GM21723 (cell line): ENCODE data around the gene SFXN4.

Source experiments
- ATAC-seq: cut with Tn5 transposase; IDR thresholded peaks from one replicate; pipeline ENCODE4 v1.9.1; 2021; ENCODE audit warnings: mild to moderate bottlenecking, moderate library complexity; ENCODE audit not compliant: unreplicated experiment

The SFXN4 gene, protein sequence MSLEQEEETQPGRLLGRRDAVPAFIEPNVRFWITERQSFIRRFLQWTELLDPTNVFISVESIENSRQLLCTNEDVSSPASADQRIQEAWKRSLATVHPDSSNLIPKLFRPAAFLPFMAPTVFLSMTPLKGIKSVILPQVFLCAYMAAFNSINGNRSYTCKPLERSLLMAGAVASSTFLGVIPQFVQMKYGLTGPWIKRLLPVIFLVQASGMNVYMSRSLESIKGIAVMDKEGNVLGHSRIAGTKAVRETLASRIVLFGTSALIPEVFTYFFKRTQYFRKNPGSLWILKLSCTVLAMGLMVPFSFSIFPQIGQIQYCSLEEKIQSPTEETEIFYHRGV

DNA sequence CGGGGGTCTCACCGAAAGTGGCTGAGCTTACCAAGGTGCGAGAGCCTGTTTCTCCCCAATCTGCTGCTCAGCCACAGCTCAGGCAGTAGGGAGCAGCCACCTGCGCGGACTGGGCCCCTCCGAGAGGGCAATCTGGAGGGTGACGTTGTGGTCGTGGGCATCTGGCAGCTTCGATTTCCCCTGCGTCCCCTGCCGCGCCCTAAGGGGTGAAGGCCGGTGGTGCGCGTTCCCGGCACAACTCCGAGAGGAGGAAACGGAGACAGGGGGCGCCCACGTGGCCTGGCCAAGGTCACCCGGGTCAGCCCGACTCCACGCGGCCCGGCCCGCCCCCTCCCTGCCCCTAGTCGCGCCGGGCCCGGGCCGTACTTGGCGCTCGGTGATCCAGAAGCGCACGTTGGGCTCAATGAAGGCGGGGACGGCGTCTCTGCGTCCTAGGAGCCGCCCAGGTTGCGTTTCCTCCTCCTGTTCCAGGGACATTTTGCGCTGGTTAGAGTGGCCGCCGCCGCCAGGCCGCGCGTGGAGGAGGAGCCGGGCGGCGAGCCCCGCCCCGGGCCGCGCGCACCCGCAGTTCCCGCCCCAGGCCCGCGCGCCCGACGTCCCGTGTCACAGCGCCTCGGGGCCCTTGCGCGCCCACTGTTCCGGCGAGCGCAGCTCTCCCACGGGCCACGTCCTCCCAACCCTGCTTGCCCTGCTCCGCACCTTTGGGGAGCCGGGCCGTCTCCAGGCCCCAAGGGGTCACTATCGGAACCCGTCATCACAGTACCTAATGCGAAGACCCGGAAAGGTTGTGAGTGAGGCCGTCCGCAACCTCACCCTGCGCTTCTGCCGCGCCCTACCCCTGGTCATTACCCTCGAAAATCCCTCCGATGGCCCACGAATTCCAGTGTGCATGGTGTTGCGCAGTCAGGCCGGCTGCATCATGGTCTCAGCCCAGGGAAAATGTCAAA, at the start of gene SFXN4:
Gene SFXN4, minus strand, starts transcription at position 544 of the 947 bp plus-strand sequence. Its CDS starts 67 bp downstream, at position 477.
- peak; percentile 93 for ATAC-seq

DNA sequence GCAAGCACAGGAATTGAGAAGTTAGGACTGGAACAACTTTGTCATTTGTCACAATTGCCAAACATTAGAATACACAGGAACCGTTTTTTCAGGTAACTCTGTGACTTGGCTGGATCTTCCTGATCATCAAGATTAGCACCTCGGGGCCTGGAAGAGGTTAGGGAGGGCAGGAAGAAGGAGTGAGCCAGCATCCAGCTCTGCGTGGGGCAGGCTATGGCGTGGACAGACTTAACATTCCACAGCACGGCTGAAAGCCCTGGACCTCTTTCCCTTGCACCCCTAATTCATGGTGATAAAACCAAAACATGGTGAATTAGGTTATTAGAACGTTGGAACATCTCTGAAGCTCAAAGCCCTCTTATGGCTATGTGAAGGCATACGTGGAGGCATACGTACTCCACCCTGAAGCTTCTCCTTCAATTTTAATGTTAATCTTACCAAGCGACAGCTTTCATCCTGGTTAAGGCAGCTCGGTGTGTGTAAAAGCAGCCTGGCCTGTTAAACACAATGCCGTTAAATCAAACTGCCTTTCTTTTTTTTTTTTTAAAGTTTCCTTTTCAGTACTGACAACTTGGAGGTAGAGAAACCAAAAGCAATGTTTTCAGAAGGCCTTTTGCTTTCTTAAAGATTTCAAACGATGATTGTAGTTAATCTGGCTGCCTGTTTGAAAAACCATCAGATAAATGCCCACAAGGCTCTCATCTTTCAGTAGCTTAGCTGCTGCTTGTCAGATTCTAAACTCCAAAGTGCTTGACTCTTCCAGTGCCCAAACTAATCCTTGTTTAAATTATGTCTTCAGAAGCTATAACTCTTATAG, 46.3 kb upstream of the SFXN4 start:
- ATAC-seq: no peak

DNA sequence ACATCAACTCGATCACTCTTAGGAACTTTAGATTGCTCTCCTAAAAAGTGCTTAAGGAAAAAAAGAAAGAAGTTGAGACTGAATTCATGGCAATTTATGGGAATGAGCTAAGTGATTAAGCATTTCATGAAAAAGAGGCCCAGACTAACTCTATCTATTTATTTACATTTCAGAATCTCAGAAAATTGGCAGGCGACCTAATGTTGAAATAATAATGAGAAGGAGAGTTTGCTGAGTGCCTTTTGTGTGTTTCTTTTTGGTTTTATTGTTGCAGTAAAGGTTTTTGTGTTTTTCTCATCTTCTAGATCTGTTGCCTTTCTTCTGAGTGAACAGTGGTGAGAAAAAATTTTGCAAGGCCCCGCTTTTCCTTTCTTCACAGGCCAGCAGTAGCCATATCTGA, 45.7 kb upstream of the SFXN4 start:
- ATAC-seq: no peak

DNA sequence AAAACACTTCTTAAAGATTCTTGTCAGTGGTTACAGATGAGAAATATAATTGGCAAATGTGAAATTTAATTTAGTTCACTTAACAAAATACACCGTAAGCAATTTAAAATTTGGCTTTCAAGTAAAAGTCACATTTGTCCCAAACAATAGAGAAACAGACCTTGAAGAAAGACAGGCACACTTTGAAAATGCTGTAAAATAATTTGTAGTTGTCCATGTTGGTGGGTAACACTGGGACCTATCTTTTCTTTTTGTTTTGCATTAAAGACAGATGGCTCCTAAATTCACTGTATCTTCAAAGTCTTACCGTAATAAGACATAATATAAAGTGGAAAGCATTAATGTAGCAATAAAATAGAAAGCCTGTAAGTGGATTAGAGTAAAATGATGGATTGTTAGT, 45.1 kb upstream of the SFXN4 start:
- ATAC-seq: no peak

DNA sequence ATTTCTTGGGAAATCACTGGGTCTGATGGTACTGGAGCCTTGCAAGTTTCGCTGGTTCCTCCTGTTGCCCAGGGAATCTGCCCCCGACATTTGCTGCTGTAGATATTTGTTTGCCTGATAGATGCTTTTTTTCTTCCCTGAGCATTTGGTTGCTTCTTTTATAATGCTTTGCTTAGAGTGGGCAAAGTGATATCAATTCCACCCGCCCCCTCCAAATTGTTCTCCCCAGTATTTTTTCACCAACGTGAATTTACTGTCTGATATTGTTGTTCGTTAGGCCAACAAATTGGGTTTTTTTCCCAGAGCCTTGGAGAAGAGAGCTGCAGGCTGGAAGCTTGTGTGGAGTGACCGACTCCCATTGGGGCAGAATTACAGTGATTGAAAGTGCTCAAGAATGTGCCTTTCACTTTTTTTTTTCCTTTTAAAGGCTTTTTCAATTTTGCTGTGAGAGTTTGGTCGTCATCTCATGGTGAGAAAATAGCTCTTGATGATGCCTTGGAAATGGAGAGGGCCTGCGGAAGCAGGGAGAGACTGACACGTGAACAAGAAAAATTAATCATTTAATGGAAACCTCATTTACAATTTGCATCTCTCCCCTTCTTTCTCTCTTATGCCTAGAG, 44.3 kb upstream of the SFXN4 start:
- no peak for ATAC-seq

DNA sequence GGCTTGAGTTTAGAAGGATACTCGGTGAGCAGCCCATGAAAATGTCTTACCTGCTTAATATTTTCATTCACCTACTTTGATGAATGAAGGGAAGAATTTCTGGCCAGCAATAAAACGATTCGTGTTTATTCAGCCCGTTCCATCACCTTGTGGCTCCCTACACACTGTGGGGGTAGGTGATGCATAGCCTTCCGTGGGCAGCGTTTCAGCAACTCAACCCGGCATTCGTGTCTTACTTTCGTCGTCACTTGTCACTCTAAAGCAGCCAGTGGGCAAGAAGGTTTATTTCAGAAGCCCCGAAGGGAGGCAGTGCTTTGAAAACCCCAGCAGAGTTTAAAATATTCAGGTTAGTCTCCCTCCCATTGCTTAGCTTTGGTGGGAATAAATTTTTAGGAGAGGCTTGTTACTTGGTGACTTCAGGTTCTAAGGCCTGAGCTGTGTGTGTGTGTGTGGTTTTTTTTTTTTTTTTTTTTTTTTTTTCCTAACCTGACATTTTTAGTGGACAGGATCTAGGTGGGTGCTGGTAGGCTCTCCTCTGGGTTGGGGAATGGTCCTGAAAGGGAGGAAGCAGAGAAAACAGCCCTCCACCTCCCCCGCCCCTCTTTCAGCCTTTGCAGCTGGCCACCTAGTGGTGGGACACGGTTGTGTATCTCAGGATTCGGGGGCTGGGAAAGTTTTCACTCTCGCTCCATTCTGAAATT, 43.7 kb upstream of the SFXN4 start:
- ATAC-seq: no peak

DNA sequence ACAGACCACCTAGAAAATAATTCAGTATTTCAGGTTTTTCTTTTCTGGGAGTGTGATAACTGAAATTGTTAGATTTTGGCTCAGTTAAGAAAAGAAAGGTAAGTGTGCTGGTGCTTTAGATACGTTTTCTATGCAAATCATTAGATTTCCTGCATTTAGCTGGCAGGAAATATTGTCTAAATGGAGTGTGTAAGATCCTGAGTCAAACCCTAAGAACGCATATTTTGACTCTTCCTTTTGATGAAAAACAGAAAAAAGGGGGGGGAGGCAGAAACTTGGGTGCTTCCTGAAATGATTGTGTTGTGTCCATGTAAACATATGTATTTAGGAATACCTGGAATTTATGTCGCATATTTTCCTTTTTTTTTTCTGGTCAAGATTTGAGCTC, 43.0 kb upstream of the SFXN4 start:
- ATAC-seq: no peak

DNA sequence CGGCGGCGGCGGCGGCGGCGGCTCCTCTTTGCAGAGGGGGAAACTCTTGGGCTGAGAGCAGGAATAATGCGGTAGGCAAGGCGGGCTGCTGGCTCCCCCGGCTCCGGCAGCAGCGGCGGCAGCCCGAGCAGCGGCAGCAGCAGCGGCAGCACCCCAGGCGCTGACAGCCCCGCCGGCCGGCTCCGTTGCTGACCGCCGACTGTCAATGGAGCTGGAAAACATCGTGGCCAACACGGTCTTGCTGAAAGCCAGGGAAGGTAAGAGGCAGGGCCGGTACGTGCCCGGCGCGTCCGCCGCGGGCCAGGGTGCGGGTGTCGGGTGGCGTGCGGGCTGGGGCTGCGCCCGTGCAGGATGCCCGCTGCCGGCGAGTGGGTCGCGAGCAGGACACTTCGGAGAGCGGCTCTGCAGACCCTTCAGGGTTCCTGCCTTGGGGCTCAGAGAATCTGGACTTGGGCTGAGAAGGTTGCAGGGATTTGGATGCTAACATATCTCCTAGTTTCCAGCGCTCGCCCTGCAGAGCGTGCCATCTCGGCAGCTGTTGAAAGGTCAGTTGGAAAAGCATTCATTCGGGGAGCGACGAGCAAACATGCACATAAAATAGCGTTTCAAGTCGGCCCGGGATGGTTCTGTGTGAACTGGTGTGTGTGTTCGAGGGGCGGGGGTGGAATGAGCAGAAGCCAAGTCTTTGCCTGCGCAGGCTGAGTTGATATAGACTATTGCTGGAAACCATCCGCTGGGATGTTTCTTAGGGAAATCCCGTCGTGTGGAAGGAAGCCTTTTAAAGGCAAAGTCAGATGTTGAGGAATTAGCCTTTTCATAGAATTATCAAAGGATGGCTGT, 42.4 kb upstream of the SFXN4 start:
- peak; percentile 2 for ATAC-seq

DNA sequence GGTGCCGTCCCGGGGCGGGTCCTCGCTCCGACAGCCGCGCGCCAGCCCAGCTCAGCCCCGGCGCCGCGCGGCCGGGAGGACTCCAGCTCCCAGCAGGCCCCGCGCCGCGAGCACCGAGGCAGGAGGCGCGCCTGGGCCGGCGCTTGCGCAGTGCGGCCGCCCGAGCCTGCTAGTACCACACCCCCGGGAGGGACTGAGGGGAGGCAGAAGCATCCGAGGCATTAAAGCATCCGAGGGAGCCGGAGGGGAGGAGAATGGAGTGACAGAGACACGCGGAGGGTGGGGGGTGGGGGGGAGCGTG, 41.8 kb upstream of the SFXN4 start, which contains the start of gene GRK5:
Gene GRK5, plus strand, starts transcription at position 206 of the 301 bp plus-strand sequence. CDS start 347 bp downstream, outside the sequence.
- ATAC-seq: peak; percentile 74

DNA sequence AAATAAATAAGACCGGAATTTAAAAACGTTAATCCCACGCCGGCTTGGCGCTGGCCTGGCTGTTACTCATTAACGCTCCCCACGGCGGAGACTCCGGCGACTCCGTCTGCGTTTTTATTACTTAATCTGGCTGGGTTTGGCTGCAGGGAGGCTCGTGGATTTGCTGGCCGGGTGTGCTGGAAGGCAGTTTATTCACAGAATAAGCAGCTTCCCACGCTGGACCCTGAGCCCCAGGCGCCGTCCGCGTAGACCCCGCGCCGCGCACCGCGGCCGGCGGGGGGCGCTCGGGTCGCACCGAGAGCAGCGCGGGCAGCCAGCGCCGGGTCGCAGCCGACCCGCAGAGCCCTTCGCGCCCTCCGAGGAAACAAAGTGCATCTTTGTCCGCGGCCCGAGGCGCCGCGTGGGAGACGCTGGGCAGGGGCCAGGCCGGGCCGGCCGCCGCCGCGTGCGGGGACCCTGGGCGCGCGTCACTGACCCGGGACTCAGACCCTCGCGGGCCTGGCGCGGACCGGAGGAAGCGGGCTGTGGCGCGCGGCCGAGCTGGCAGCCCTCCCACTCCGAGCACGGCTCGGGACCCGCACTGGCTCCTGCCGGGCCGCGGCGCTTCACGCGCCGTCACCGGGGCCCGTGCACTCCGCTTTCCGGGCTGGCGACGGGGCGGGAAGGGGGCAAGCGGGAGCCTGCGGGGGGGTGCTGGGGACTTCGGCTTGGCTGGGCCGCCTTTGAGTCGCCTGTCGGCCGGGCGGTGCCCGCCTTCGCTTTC, 41.3 kb upstream of the SFXN4 start:
- ATAC-seq: peak; percentile 64

DNA sequence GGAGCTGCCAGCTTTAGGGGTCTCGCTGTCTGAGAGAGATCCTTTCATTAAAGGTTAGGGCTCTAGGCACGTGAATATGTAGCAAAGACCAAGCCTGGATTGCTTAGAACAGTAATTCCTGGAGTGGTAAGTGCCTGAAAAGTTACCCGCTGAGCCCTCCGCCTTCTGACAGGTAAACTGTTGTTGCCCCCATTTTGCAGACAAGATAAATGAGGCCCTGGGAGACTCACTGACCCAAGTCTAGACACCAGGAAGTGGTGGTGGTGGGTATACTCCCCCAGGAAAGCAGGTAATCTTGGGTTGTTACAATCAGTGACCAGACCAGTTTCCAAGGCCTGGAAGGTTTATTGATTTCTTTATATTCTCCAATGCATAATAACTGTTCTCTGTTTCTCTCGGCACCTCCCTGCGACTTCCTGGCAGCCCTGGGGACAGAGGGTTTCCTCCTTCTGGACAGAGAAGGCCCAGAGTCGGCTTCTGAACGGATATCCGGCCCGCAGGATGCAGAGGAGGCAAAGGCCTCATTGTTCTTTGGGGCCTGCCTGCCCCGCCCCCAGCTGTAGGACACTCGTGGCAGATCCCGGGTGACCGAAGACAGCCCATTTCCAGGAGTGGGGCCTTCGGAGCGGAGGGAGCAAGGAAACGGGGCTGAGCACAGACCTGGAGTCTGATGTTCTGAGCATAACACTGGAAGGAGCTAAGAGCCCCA, 40.5 kb upstream of the SFXN4 start:
- peak; percentile 14 for ATAC-seq

DNA sequence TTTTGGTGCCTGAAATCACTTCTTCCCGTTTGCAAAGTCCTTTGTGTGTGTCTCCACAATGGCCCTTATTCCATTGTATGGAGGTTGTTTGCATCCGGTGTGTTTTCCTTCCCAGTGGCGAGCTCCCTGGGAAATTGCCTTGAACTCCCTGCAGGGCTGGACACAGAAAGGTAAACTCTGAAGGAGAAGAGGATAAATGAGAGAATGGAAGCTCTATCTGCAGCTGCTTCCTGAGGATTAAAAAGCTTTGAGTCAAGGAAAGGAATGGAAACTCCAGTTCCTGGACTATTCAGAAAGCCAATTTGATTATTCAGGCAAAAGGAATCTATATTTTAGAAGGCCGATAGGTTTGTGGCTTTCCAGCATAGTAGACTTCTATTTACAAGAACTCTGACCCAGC, 37.5 kb upstream of the SFXN4 start:
- ATAC-seq: no peak

DNA sequence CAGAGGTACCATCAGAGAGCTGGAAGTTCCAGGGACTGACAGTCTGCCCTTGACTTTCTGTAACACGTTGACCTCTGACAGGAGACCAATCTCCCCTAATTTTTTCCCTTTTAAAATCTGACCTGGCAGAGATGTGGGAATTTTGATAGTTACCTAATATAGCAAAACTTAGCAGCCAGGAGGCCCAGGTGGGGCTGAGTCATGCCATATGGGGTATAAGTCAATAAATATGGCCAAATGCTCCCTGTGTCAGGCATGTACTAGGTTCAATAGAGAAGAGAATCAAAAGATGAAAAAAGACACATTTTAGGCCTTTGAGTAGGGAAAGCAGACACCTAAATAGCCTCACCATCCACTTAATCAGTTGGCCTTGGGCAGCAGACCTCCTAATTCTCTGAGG, 35.7 kb upstream of the SFXN4 start:
- no peak for ATAC-seq

DNA sequence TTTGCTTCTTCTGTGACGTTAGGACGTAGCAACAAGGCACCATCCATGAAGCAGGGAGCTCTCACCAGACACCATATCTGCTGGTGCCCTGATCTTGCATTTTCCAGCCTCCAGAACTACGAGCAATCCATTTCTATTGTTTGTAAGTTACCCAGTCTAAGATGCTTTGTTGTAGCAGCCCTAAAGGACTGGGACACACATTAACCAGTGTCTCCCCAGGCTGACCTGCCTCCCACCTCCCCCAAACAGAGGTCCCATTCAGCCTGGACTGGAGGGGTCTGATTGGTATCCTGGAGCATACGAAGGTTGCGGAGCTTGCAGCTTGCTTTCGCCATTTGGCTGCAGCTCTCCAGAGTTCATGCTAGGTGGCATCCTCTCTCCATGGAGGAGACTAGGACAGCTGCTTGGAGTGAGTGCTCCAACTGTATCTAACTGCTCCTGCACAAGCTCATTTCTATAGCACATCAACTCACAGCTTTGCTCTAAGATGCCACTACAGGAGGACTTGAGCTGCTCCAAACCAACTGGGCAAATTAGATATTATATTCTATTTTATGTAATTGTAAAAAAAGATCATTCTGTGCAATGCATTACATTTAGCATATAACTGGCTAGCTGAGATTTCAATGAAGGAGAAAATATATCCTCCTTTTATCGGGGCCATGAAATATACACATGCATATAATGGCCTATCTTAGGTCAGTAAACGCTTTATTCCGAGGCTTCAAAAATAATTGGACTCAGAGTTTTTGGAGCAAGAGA, 33.9 kb upstream of the SFXN4 start:
- ATAC-seq: no peak

DNA sequence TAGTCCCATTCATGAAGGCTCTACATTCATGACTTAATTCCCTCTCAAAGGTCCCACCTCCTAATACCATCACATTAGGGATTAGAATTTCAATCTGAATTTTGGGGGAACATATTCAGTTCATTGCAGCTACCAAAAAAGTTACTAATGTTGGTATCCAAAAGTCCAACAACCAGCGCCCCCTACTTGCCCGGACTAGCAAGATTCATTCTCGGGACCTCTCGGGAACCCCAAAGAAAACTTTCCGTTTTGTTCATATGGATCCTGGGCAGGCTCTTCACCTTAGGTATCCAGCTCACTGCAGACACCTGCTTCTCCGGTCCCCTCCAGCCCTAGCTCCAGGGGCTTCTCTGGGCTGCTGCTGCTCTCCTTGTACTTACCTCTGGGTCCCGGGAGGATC, 32.9 kb upstream of the SFXN4 start:
- ATAC-seq: no peak

DNA sequence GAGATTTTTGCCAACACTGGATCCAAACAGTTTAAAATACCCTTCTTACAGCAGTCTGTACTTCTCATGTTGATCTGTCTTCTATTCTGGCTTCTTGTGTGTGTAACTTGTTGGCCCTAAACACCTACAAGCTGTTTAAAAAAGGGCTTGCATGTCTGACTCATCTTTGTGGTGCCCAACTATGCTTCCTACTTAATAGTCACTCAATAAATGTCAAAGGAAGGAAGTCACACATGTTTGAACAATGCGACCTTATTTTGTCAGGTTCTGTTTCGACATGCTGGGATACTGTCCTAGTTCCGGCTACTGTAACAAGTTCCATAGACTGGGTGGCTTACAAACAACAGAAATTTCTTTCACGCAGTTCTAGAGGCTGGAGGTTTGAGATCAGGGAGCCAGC, 32.4 kb upstream of the SFXN4 start:
- ATAC-seq: no peak

DNA sequence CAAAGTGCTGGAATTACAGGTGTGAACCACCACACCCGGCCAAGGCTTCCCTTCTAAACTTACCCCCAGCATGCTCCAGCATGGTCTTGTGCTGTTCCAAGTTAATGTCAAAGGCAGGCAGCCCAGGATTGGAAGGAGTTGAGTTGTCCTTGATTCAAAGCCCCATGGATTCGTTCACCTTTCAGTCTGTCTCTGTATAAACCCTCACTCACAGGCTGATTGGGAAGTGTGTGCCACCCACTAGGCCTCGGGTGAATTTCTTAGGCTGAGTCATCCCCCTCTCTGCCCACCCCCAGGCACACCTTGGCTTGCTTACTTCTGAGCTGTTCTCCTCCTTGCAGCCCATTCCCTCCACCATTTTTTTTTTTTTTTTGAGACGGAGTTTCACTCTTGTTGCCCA, 26.4 kb upstream of the SFXN4 start:
- no peak for ATAC-seq
